ENCODE data around the gene SHISA2.

SHISA2 gene

GRCh38 chr13:26050568-26051230, 1.1 kb downstream of the SHISA2 start:
- no peak for DNase-seq (ENCODE audit: low read depth in 2 of 3, low spot score in 2 of 3)

DNA sequence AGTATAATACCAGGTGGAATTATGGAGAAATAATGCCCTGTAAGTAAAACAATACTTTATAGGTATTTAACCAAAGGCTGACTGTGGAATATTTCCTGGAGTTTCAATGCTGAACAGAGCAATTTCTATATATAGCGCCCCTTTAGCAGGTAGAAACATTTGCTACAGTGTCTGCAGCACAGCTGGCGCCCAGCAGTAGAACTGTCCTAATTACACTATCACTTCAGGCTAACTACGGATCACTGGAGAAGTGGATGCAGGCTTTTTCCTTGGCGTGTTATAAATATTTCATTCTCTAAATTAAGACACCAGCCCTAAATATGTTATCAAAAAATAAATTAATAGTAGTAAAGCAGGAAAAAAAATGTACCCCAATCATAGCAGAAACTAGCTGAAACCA, 3.1 kb downstream of the SHISA2 start:
- no peak for DNase-seq (ENCODE audit: low read depth in 2 of 3, low spot score in 2 of 3)

GRCh38 chr13:26047040-26047439, 4.8 kb downstream of the SHISA2 start:
- no peak for DNase-seq (ENCODE audit: low read depth in 2 of 3, low spot score in 2 of 3)

DNA sequence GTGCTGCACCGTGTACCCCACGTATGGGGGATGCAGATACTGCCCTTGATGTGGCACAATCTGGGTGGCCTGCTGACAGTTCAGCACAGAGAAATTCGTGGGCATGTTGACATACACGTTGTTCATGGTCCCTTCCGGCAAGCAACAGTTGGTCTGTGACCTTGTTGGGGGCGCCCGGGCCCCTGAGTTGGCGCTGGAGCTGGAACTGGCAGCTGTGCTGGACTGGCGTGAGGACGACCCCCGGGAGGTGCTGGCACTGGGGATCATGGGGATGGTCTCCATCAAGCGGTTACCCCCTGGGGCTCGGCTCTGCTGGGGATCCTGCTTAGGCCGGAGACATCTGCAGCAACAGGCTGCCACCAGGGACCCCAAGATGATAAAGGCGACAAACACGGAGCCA, 5.2 kb downstream of the SHISA2 start:
- DNase-seq (ENCODE audit: low read depth in 2 of 3, low spot score in 2 of 3) = no peak

DNA sequence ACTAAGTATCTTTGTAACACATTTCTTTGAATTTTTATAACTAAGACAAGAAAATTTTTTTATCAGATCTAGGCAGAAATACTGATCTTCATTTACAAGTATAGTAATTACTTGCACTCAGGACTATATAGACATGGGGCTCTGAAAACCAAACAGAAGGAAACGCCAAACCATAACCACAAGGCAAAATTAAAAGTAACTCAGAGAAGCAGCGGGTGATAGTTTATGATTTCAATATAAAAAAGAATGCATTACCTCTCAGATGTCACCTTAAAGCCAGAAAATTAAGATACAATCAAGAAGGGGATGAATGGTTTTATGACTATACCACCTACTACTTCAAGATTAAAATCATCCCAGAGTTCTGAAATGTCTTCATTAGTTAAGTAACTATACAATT, 6.7 kb downstream of the SHISA2 start:
- no peak for DNase-seq (ENCODE audit: low read depth in 2 of 3, low spot score in 2 of 3)

GRCh38 chr13:26042785-26043184, 9.0 kb downstream of the SHISA2 start:
- DNase-seq (ENCODE audit: low read depth in 2 of 3, low spot score in 2 of 3) = no peak

DNA sequence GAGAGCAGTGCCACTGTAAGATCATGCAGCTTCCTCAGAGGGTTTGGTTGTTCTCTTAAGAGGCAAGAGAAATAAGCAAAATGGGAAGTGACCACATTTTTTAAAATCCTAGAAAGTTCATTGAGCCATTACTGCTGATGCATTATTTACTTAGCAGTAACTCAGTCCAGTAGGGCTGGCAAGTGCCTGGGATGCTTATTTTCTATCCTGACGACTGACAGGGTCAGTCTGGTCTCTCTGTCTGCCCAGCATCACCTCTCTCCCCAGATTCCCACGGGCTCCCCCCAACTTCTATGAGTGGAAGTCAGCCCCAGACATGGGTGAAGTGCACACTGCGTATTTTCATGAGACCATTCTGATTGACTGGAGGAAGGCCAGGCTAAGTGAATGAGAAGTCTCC, 10.4 kb downstream of the SHISA2 start:
- no peak for DNase-seq (ENCODE audit: low read depth in 2 of 3, low spot score in 2 of 3)

DNA sequence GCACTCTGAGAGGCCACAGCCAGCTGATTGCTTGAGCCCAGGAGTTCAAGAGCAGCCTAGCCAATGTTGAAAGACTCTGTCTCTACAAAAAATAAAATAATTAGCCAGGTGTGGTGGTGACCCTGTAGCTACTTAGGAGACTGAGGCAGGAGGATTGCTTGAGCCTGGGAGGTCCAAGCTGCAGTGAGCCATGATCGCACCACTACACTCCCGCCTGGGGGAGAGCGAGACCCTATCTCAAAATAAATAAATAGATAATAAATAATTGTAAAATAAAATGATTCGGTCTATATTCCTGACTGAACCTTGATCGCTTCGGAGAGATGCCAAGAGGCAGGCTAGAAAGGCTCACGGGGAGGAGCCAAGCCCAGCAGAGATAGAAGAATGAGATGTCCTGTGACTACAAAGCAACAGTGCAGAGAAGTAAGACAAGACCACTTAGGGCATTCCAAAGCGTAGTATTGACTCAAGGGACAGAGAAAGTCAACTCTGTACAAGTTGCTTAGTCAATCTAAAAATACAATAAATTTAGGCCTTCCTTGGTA, 12.8 kb downstream of the SHISA2 start:
- no peak for DNase-seq (ENCODE audit: low read depth in 2 of 3, low spot score in 2 of 3)

DNA sequence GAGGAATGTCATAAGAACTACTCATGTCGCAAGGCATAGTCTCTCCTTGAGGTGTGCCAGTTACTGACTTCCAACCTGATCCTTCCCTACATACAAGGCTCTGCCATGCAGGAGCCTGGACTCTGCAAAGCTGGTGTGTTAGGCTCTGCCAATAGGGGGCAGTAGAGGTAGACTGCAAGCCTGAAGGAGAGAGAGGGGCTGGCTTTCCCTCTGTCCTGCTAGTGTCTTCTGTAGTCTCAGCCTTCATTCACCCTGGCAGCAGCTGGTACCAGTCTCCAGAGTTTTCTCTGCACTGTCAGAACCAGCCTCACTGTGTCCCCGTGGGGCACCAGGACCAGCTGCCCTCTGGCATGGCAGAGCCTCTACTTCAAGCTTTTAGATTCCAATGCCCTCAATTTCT, 14.5 kb downstream of the SHISA2 start:
- DNase-seq (ENCODE audit: low read depth in 2 of 3, low spot score in 2 of 3) = no peak

DNA sequence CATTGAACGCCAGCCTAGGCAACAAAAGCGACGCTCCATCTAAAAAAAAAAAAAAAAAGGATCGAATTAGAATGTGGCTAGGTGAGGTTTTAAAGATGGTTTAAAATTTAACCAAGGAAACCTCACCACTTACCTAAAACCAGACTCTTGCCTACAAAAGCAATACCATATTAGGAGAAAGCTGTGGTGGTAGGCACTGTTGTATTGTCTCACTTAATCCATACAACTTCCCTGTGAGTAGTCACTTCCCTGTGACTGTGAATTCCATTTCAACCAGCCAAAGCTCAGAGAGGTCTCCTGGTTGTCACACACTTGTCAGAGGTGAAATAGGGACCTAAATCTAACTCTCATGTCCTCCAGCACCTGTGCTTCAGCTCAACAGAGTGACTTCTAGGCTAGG, 15.4 kb downstream of the SHISA2 start:
- DNase-seq (ENCODE audit: low read depth in 2 of 3, low spot score in 2 of 3) = no peak

- no peak for DNase-seq (ENCODE audit: low read depth in 2 of 3, low spot score in 2 of 3)
Measured at GRCh38 chr13:26034018-26034417, 17.8 kb downstream of the SHISA2 start.

DNA sequence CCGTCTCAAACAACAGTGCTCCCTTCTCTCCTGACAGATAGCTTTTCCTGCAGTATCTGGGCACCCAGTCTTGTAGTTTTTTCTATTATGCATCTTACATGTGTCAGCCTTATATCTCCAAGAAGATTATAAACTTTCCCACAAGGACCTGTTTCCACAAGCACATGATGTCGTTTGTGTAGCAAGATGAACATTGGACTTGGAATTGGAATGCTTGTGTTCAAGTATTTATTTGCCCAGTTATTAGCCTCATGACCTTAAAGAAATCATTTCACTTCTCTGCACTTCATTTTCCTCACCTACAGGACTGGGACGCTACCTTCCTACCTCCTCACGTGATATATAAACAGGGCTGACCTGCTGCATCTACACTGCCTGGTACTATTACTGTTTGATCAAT, 21.5 kb downstream of the SHISA2 start:
- no peak for DNase-seq (ENCODE audit: low read depth in 2 of 3, low spot score in 2 of 3)

- DNase-seq (ENCODE audit: low read depth in 2 of 3, low spot score in 2 of 3) = no peak
Measured at GRCh38 chr13:26029581-26030136, 22.2 kb downstream of the SHISA2 start.

DNA sequence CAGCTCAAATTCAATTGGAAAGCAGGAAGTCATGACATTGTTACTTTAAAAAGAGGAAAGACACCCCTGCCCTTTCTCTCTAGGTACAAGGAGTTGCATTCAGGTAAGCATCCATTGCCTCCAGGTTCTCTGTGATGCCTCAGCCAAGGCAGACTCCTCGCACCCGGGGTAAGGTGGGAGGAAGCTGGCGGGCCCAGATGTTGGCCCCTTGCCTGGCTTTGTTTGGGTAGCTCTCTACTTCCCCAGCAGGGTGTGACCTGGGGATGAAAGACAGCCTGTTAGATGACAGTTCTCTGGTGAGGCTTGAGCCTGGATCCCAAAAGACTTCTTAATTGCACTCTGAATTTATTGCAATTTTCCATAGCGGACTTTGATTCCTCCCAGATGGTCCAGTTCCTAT, 25.6 kb downstream of the SHISA2 start:
- no peak for DNase-seq (ENCODE audit: low read depth in 2 of 3, low spot score in 2 of 3)

GRCh38 chr13:26025771-26026170, 26.0 kb downstream of the SHISA2 start:
- no peak for DNase-seq (ENCODE audit: low read depth in 2 of 3, low spot score in 2 of 3)

DNA sequence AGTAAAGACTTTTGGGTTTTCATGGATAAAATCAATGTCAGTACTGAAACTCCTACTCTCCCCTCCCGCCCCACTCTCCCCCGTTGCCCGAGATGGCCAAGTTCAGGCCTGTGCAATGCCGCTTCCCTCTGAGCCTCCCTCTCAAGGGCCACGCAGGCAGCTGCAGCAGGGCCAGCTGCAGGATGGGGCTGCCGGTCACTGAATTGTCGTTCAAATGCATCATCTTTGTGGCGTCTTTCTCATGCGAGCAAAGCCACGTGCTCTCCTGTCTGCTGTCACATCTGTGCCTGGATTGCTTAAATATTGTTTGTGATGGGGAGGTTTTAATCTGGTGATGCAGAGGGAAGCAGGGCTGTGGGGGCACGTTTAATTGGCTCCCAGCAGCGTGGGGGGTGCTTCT, 26.6 kb downstream of the SHISA2 start:
- no peak for DNase-seq (ENCODE audit: low read depth in 2 of 3, low spot score in 2 of 3)

- DNase-seq (ENCODE audit: low read depth in 2 of 3, low spot score in 2 of 3) = no peak
Measured at GRCh38 chr13:26024558-26024957, 27.3 kb downstream of the SHISA2 start.

DNA sequence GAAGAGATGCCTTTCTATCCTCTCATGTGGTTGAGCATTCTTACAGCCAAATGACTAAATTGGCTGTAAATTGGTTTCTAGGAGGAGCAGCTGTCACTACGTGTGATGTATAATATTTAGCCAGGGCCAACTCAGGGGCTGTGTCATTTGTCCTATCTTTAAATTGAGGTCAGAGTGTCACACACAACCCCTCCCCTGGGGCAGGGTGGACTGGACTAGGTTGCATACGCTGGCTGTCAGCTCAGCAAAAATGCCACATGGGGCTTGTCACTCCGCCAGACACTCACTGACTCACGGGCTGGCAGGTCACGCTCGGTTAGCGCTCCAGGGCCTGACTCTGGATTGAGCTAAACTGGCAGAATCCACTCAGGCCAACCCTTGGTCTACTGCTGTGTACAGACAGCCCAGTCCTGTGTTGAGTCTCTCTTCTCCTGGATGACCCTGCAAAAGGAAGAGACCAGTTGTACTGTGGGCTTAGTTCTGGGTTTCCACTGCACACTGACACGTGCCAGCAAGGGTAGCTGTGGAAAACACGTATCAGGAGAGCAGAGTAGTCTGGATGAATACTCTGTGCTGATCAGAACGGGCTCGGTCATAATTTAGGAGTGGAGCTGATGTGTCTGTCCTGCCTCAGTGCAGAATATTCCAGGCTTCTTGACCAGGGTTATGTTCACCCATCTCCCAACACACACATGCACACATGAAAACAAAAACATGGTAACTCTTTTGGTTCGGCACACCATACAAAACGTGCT, 29.1 kb downstream of the SHISA2 start:
- no peak for DNase-seq (ENCODE audit: low read depth in 2 of 3, low spot score in 2 of 3)

DNA sequence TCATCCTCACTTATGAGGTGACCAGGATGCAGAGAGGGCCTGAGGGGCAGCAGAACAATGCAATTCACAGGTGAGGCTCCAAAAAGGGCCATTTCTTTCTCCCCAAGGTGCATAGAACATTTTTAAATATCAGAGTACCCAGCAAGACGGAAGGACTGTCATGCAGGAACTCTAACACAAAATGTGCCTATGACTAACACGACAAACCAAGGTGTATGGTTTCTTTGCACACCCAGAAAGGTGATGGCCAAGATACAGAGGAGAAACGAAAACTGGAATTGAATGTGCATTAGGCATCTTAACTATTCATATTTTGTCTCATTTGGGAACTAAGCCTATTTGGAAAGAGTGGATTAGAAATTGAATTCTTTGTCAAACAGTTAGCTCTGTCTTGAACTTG, 29.9 kb downstream of the SHISA2 start:
- no peak for DNase-seq (ENCODE audit: low read depth in 2 of 3, low spot score in 2 of 3)

DNA sequence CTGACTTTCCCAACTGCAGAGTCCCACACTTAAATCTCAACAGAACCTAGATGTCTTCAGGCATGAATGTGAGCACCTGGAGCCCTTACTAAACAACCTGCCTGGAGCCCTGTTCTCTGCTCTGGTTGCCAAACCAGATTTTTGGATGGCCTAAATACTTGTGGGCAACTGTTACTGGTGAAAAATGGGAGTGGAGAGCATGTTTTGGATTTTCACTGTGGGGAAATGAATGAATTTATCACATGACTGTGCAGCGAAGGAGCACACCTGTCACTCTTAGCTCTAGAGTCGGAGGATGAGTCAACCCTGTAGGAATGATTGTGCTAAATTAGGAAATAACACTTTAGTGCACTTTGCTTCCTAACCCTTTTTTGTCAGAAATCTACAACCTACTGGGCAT, 30.3 kb downstream of the SHISA2 start:
- no peak for DNase-seq (ENCODE audit: low read depth in 2 of 3, low spot score in 2 of 3)

DNA sequence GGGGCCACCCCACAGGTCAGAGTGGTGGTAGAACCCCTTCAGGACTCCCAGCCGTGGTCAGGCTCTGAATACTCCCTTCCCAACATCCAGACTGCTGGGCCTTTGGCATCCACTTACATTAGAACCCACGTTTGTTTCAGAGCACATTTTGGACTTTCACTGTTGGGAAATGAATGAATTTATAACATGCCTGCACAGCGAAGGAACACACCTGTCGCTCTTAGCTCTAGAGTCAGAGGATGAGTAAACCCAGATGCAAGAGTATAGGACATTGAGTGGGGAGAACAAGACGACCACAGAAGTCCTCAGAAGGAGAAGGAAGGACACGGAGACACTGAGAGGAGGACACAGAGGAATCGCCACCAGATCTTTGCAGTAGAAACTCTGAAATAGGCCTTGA, 30.9 kb downstream of the SHISA2 start:
- no peak for DNase-seq (ENCODE audit: low read depth in 2 of 3, low spot score in 2 of 3)

All from activated CD8-positive, alpha-beta memory T cell treated with anti-CD3 and anti-CD28 coated beads for 48 hours (primary cell).